CD4-positive, alpha-beta T cell treated with Interleukin-1 beta for 1 hour (primary cell): ENCODE data around the gene PDE9A.
"Not testable (repeated sequence)": the region's sequence is repeated elsewhere in the genome, so short reads cannot be mapped to it uniquely, and the experiment has no call there.

Experiments
- DNase-seq, 2 donors: peaks; one replicate each; pipeline ENCODE4 v3.0.0-alpha.2; 2020 to 2022

Gene PDE9A

GRCh38 chr21:42691901-42692559, 38.6 kb downstream of the PDE9A start:
- DNase-seq: no peak

GRCh38 chr21:42692688-42693087, 39.3 kb downstream of the PDE9A start:
- DNase-seq: no peak

- DNase-seq: no peak
Measured at GRCh38 chr21:42694751-42695696, 41.6 kb downstream of the PDE9A start.

- DNase-seq: no peak
Measured at GRCh38 chr21:42695697-42696380, 42.4 kb downstream of the PDE9A start.

- DNase-seq: no peak
Measured at GRCh38 chr21:42696501-42697040, 43.1 kb downstream of the PDE9A start.

- DNase-seq: no peak
Measured at GRCh38 chr21:42698733-42699132, 45.3 kb downstream of the PDE9A start.

GRCh38 chr21:42699196-42699595, 45.8 kb downstream of the PDE9A start:
- DNase-seq: no peak

- no peak for DNase-seq
Measured at GRCh38 chr21:42701706-42702456, 48.5 kb downstream of the PDE9A start.

GRCh38 chr21:42702720-42703119, 49.3 kb downstream of the PDE9A start:
- no peak for DNase-seq

- DNase-seq: no peak
Measured at GRCh38 chr21:42703136-42703908, 49.9 kb downstream of the PDE9A start.

GRCh38 chr21:42703965-42704364, 50.5 kb downstream of the PDE9A start:
- DNase-seq: no peak

GRCh38 chr21:42704861-42705260, 51.4 kb downstream of the PDE9A start:
- no peak for DNase-seq

GRCh38 chr21:42705346-42705745, 51.9 kb downstream of the PDE9A start:
- DNase-seq: no peak

GRCh38 chr21:42705746-42706374, 52.4 kb downstream of the PDE9A start:
- no peak for DNase-seq

- DNase-seq: no peak
Measured at GRCh38 chr21:42706765-42707164, 53.3 kb downstream of the PDE9A start.

- no peak for DNase-seq
Measured at GRCh38 chr21:42707207-42707830, 53.9 kb downstream of the PDE9A start.

GRCh38 chr21:42708107-42708506, 54.7 kb downstream of the PDE9A start:
- no peak for DNase-seq

- not testable (repeated sequence) for DNase-seq
Measured at GRCh38 chr21:42708916-42709315, 55.5 kb downstream of the PDE9A start.

GRCh38 chr21:42711667-42712066, 58.2 kb downstream of the PDE9A start:
- no peak for DNase-seq

GRCh38 chr21:42715427-42715826, 62.0 kb downstream of the PDE9A start:
- DNase-seq: not testable (repeated sequence)

GRCh38 chr21:42716074-42716473, 62.7 kb downstream of the PDE9A start:
- DNase-seq: no peak
